CD4-positive, alpha-beta T cell treated with Interleukin-15 for 4 hours (primary cell): ENCODE data around the gene PPFIA4.

Source experiments
- DNase-seq: peaks from one replicate; pipeline ENCODE4 v3.0.0-alpha.2; 2020; ENCODE audit warnings: low spot score

The PPFIA4 gene

GRCh38 chr1:203082571-203083462 is 56.5 kb downstream of the PPFIA4 start:
- no peak for DNase-seq

GRCh38 chr1:203083463-203083921 is 57.2 kb downstream of the PPFIA4 start:
- no peak for DNase-seq

GRCh38 chr1:203084588-203085527 is 58.6 kb downstream of the PPFIA4 start:
- no peak for DNase-seq

- DNase-seq: no peak
These were observed 59.5 kb downstream of the PPFIA4 start, which contains the start of gene MYOG for GRCh38 chr1:203085528-203086406. MYOG (minus strand) TSS chr1:203086012; CDS start chr1:203085961, 51 bp downstream.

GRCh38 chr1:203086992-203087763 is 60.9 kb downstream of the PPFIA4 start:
- DNase-seq: no peak

GRCh38 chr1:203088441-203088840 is 62.1 kb downstream of the PPFIA4 start:
- DNase-seq: no peak

GRCh38 chr1:203089001-203089650 is 62.8 kb downstream of the PPFIA4 start:
- DNase-seq: no peak

- no peak for DNase-seq
These were observed 63.4 kb downstream of the PPFIA4 start for GRCh38 chr1:203089651-203090045.

GRCh38 chr1:203090421-203091198 is 64.3 kb downstream of the PPFIA4 start:
- no peak for DNase-seq

- no peak for DNase-seq
These were observed 64.8 kb downstream of the PPFIA4 start for GRCh38 chr1:203091199-203091477.

GRCh38 chr1:203091761-203092330 is 65.6 kb downstream of the PPFIA4 start:
- no peak for DNase-seq

GRCh38 chr1:203093754-203094410 is 67.6 kb downstream of the PPFIA4 start:
- no peak for DNase-seq

- DNase-seq: no peak
These were observed 68.9 kb downstream of the PPFIA4 start for GRCh38 chr1:203095061-203095690.

GRCh38 chr1:203096566-203096965 is 70.3 kb downstream of the PPFIA4 start:
- no peak for DNase-seq

- no peak for DNase-seq
These were observed 70.7 kb downstream of the PPFIA4 start for GRCh38 chr1:203097001-203097400.

GRCh38 chr1:203098445-203098844 is 72.2 kb downstream of the PPFIA4 start:
- DNase-seq: no peak

- DNase-seq: no peak
These were observed 72.7 kb downstream of the PPFIA4 start for GRCh38 chr1:203098914-203099520.
